ENCODE data around the gene KRTAP10-2.
"Not testable (repeated sequence)": the region's sequence is repeated elsewhere in the genome, so short reads cannot be mapped to it uniquely, and the experiment has no call there.

The KRTAP10-2 gene

GRCh38 chr21:44505673-44506278 lies 45.5 kb downstream of the KRTAP10-2 start:
- H3K4me3 ChIP-seq (ENCODE audit: low read depth, low read length), result no peak overlapping the region
- in situ Hi-C loops (cut with HindIII; ENCODE audit: low sequenced_read_pairs), result no loop called here
- DNase-seq (ENCODE audit: low read depth), result no peak
- no peak for TF ChIP-seq CTCF (IDR thresholded peaks at IDR 0.05; ENCODE audit: low read depth, low read length, missing control alignments)

- no peak for DNase-seq (ENCODE audit: low read depth)
- no peak for TF ChIP-seq CTCF (IDR thresholded peaks at IDR 0.05; ENCODE audit: low read depth, low read length, missing control alignments)
- no peak overlapping the region for H3K4me3 ChIP-seq (ENCODE audit: low read depth, low read length)
- in situ Hi-C loops (cut with HindIII; ENCODE audit: low sequenced_read_pairs), result no loop called here
Observed at GRCh38 chr21:44503901-44504399, 47.4 kb downstream of the KRTAP10-2 start.

- DNase-seq (ENCODE audit: low read depth); in situ Hi-C loops (cut with HindIII; ENCODE audit: low sequenced_read_pairs); H3K4me3 ChIP-seq (ENCODE audit: low read depth, low read length): not testable (repeated sequence)
Observed at GRCh38 chr21:44503006-44503889, 48.1 kb downstream of the KRTAP10-2 start.

GRCh38 chr21:44502171-44502958 lies 48.9 kb downstream of the KRTAP10-2 start:
- H3K4me3 ChIP-seq (ENCODE audit: low read depth, low read length), result no peak overlapping the region
- in situ Hi-C loops (cut with HindIII; ENCODE audit: low sequenced_read_pairs), result no loop called here
- DNase-seq (ENCODE audit: low read depth), result no peak
- no peak for TF ChIP-seq CTCF (IDR thresholded peaks at IDR 0.05; ENCODE audit: low read depth, low read length, missing control alignments)

Data from astrocyte of the cerebellum (primary cell).